Measurements from ENCODE around the gene CLIC5. TPM values are rescaled to one million over a fixed set of nuclear protein-coding genes. Genes with fewer than 3 reads are reported as not detected.
A peak's percentile ranks its signal among the peaks of the same experiment; 100 is the strongest.

Gene CLIC5
- total RNA-seq (4.7 TPM), polyA plus RNA-seq (1 to 10 TPM in 3 of 4 donors, under 1 TPM in 1; 0.76 to 2.7 (median 1.8) TPM)

- peaks cover 21% of the 10 kb centered on the region for H3K27me3 ChIP-seq (ENCODE audit: control insufficient read depth, insufficient read depth, low read length)
- no peaks in the 10 kb centered on the region for H3K36me3 Mint-ChIP-seq
- H3K27ac ChIP-seq (ENCODE audit: insufficient read depth, low read length, poor library complexity, severe bottlenecking): peak within 1 kb of the TSS; percentile 50
- H3K4me3 Mint-ChIP-seq: peak within 1 kb of the TSS; percentile 89 to 96 (median 90)
- H3K27me3 Mint-ChIP-seq: peaks cover 39% of the 10 kb centered on the region
- peaks cover 0 to 3% of the 10 kb centered on the region in 2 experiments for H3K9me3 ChIP-seq (ENCODE audit: control insufficient read depth in 2 of 2, low read length in 2 of 2)
- H3K27ac Mint-ChIP-seq: peak within 1 kb of the TSS; percentile 74 to 83 (median 83)
- ATAC-seq (ENCODE audit: low read depth in 2 of 2) (no peak), DNase-seq (peak; percentile 1 to 20 (median 15))
- H3K9me3 Mint-ChIP-seq: peaks cover 0 to 4% (median 0%) of the 10 kb centered on the region in 7 donors
- peaks cover 34 to 55% (median 45%) of the 10 kb centered on the region in 4 donors for H3K4me1 Mint-ChIP-seq
- no peaks in the 10 kb centered on the region for H3K36me3 ChIP-seq (ENCODE audit: control insufficient read depth, insufficient read depth, low read length)
- peak within 1 kb of the TSS; percentile 90 for H3K4me3 ChIP-seq (ENCODE audit: low read depth, low read length)
- H3K4me1 ChIP-seq (ENCODE audit: control insufficient read depth, insufficient read depth, low read length, poor library complexity, severe bottlenecking): peaks cover 57% of the 10 kb centered on the region
Observed at GRCh38 chr6:46015119-46015968, at the start of gene CLIC5. TSS of gene CLIC5 (minus strand) at chr6:46015860. CDS start at chr6:46015542, 318 bp downstream.

GRCh38 chr6:46062991-46063390 lies 47.3 kb upstream of the CLIC5 start:
- Mint-ChIP-seq H3K9me3 (peaks cover 0 to 6% (median 0%) of the 10 kb centered on the region in 7 donors), H3K36me3 (no peaks in the 10 kb centered on the region), H3K27ac (peak overlapping the region in 1 of 3 donors; percentile 16), H3K4me3 (no peak overlapping the region), H3K4me1 (no peaks in the 10 kb centered on the region), H3K27me3 (peaks cover 32% of the 10 kb centered on the region)
- Histone ChIP-seq H3K4me1 (ENCODE audit: control insufficient read depth, insufficient read depth, low read length, poor library complexity, severe bottlenecking) (no peaks in the 10 kb centered on the region), H3K9me3 (ENCODE audit: control insufficient read depth in 2 of 2, low read length in 2 of 2) (no peaks in the 10 kb centered on the region), H3K27ac (ENCODE audit: insufficient read depth, low read length, poor library complexity, severe bottlenecking) (no peak overlapping the region), H3K27me3 (ENCODE audit: control insufficient read depth, insufficient read depth, low read length) (peaks cover 16% of the 10 kb centered on the region), H3K4me3 (ENCODE audit: low read depth, low read length) (no peak overlapping the region), H3K36me3 (ENCODE audit: control insufficient read depth, insufficient read depth, low read length) (no peaks in the 10 kb centered on the region)
- DNase-seq (no peak), ATAC-seq (ENCODE audit: low read depth in 2 of 2) (no peak)

- H3K9me3 ChIP-seq (ENCODE audit: control insufficient read depth in 2 of 2, low read length in 2 of 2): no peaks in the 10 kb centered on the region
- H3K27me3 Mint-ChIP-seq: peaks cover 39% of the 10 kb centered on the region
- H3K9me3 Mint-ChIP-seq: peaks cover 0 to 6% (median 0%) of the 10 kb centered on the region in 7 donors
- ATAC-seq (ENCODE audit: low read depth in 2 of 2): no peak
- H3K27ac Mint-ChIP-seq: no peak overlapping the region
- no peaks in the 10 kb centered on the region for H3K4me1 Mint-ChIP-seq
- no peak overlapping the region for H3K27ac ChIP-seq (ENCODE audit: insufficient read depth, low read length, poor library complexity, severe bottlenecking)
- DNase-seq: no peak
- no peaks in the 10 kb centered on the region for H3K36me3 ChIP-seq (ENCODE audit: control insufficient read depth, insufficient read depth, low read length)
- H3K36me3 Mint-ChIP-seq: no peaks in the 10 kb centered on the region
- H3K4me1 ChIP-seq (ENCODE audit: control insufficient read depth, insufficient read depth, low read length, poor library complexity, severe bottlenecking): no peaks in the 10 kb centered on the region
- H3K27me3 ChIP-seq (ENCODE audit: control insufficient read depth, insufficient read depth, low read length): peaks cover 16% of the 10 kb centered on the region
- no peak overlapping the region for H3K4me3 Mint-ChIP-seq
- no peak overlapping the region for H3K4me3 ChIP-seq (ENCODE audit: low read depth, low read length)
Observed at GRCh38 chr6:46062312-46062711, 46.7 kb upstream of the CLIC5 start.

DNA sequence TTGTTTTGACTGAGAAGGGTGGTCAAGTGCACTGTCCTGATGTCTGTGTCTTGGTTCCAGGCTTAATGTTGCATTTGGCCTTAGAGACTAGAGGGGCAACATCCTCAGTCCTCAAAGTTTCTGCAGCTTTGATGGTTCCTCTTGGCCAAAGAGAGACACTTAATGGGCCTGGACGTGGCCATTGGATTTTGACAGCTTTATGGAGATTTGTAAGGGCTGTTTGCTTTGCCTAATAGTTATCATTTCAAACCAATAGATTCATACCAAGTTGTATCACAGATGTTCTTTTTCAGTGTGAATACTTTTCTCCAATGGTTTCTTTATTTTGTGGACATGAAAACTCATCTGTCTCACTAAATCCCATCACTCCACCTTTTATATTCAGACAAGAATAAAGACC lies 45.8 kb upstream of the CLIC5 start:
- Histone ChIP-seq H3K36me3 (ENCODE audit: control insufficient read depth, insufficient read depth, low read length) (no peaks in the 10 kb centered on the region), H3K4me3 (ENCODE audit: low read depth, low read length) (no peak overlapping the region), H3K27ac (ENCODE audit: insufficient read depth, low read length, poor library complexity, severe bottlenecking) (no peak overlapping the region), H3K4me1 (ENCODE audit: control insufficient read depth, insufficient read depth, low read length, poor library complexity, severe bottlenecking) (no peaks in the 10 kb centered on the region), H3K9me3 (ENCODE audit: control insufficient read depth in 2 of 2, low read length in 2 of 2) (no peaks in the 10 kb centered on the region), H3K27me3 (ENCODE audit: control insufficient read depth, insufficient read depth, low read length) (peaks cover 12% of the 10 kb centered on the region)
- ATAC-seq (ENCODE audit: low read depth in 2 of 2): no peak
- Mint-ChIP-seq H3K27ac (no peak overlapping the region), H3K9me3 (peaks cover 0 to 3% (median 0%) of the 10 kb centered on the region in 7 donors), H3K4me3 (no peak overlapping the region), H3K4me1 (no peaks in the 10 kb centered on the region), H3K27me3 (peaks cover 39% of the 10 kb centered on the region), H3K36me3 (no peaks in the 10 kb centered on the region)
- no peak for DNase-seq

DNA sequence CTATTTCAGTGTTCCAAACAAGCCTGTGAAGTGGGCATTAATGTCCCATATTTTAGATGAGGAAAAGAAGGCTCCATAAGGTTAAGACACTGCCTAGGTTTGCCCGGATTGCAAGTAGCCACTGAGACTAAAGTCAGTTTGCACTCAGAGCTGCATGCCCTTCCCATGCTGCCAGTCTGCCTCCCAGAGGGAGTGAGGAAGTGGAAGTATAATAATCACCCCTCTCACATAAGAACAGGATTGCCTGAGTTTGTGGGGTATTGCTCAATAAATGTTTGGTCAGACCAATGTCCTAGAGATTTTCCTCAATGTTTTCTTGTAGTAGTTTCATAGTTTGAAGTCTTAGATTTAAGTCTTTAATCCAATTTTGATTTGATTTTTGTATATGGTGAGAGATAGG lies 43.9 kb upstream of the CLIC5 start:
- Mint-ChIP-seq H3K9me3 (peaks cover 0 to 1% (median 0%) of the 10 kb centered on the region in 7 donors), H3K4me1 (no peaks in the 10 kb centered on the region), H3K27me3 (peaks cover 34% of the 10 kb centered on the region), H3K36me3 (no peaks in the 10 kb centered on the region), H3K27ac (no peak overlapping the region), H3K4me3 (no peak overlapping the region)
- no peaks in the 10 kb centered on the region for H3K4me1 ChIP-seq (ENCODE audit: control insufficient read depth, insufficient read depth, low read length, poor library complexity, severe bottlenecking)
- ATAC-seq (ENCODE audit: low read depth in 2 of 2): no peak
- no peaks in the 10 kb centered on the region for H3K9me3 ChIP-seq (ENCODE audit: control insufficient read depth in 2 of 2, low read length in 2 of 2)
- no peak overlapping the region for H3K27ac ChIP-seq (ENCODE audit: insufficient read depth, low read length, poor library complexity, severe bottlenecking)
- H3K27me3 ChIP-seq (ENCODE audit: control insufficient read depth, insufficient read depth, low read length): peaks cover 12% of the 10 kb centered on the region
- no peak overlapping the region for H3K4me3 ChIP-seq (ENCODE audit: low read depth, low read length)
- no peak for DNase-seq
- no peaks in the 10 kb centered on the region for H3K36me3 ChIP-seq (ENCODE audit: control insufficient read depth, insufficient read depth, low read length)

DNA sequence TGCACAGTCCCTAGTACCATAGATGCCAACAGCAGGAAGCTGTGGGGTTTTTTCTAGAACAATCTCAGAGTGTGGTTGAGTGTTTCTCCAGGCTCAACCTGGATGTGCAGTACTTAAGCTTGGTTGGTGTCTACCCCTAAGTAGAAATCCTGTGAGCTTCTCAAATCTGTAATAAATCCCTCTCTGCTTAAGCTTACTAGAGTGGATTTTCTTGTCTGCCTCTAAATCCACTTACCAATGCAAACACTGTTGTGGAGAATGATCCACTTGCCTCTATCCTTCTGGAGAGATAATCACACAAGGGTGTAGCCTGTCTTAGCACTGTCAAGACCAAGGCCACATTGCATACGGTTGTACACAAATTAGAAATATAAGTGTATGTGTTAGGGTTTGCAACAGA lies 43.3 kb upstream of the CLIC5 start:
- Histone ChIP-seq H3K4me3 (ENCODE audit: low read depth, low read length) (no peak overlapping the region), H3K36me3 (ENCODE audit: control insufficient read depth, insufficient read depth, low read length) (no peaks in the 10 kb centered on the region), H3K27me3 (ENCODE audit: control insufficient read depth, insufficient read depth, low read length) (peaks cover 9% of the 10 kb centered on the region), H3K9me3 (ENCODE audit: control insufficient read depth in 2 of 2, low read length in 2 of 2) (no peaks in the 10 kb centered on the region), H3K4me1 (ENCODE audit: control insufficient read depth, insufficient read depth, low read length, poor library complexity, severe bottlenecking) (no peaks in the 10 kb centered on the region), H3K27ac (ENCODE audit: insufficient read depth, low read length, poor library complexity, severe bottlenecking) (no peak overlapping the region)
- H3K9me3 Mint-ChIP-seq: peaks cover 0 to 1% (median 0%) of the 10 kb centered on the region in 7 donors
- H3K27me3 Mint-ChIP-seq: peaks cover 34% of the 10 kb centered on the region
- H3K4me1 Mint-ChIP-seq: no peaks in the 10 kb centered on the region
- no peak overlapping the region for H3K4me3 Mint-ChIP-seq
- no peaks in the 10 kb centered on the region for H3K36me3 Mint-ChIP-seq
- ATAC-seq (ENCODE audit: low read depth in 2 of 2) (no peak), DNase-seq (no peak)
- no peak overlapping the region for H3K27ac Mint-ChIP-seq

DNA sequence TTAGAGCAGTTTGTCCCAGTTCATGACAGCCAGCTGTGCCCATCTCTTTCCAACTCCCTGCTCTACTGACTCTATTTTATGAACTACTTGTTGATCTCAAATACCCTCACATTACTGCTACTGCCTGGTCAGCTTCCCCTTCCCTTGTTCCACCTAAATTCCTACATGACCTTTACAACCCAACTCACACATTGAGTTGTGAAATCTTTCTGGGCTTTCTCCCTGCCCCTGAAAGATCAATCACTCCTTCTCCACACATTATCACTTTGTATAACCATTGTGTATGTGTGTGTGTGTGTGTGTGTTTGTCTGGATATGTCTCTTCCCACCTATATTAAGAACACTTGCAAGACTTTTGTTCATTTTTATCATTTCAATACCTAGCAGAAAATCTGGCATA lies 42.1 kb upstream of the CLIC5 start:
- peaks cover 0 to 1% (median 0%) of the 10 kb centered on the region in 7 donors for H3K9me3 Mint-ChIP-seq
- H3K36me3 Mint-ChIP-seq: no peaks in the 10 kb centered on the region
- no peaks in the 10 kb centered on the region for H3K4me1 Mint-ChIP-seq
- Histone ChIP-seq H3K4me1 (ENCODE audit: control insufficient read depth, insufficient read depth, low read length, poor library complexity, severe bottlenecking) (no peaks in the 10 kb centered on the region), H3K27ac (ENCODE audit: insufficient read depth, low read length, poor library complexity, severe bottlenecking) (no peak overlapping the region), H3K36me3 (ENCODE audit: control insufficient read depth, insufficient read depth, low read length) (no peaks in the 10 kb centered on the region), H3K27me3 (ENCODE audit: control insufficient read depth, insufficient read depth, low read length) (peaks cover 3% of the 10 kb centered on the region), H3K4me3 (ENCODE audit: low read depth, low read length) (no peak overlapping the region), H3K9me3 (ENCODE audit: control insufficient read depth in 2 of 2, low read length in 2 of 2) (no peaks in the 10 kb centered on the region)
- no peak overlapping the region for H3K4me3 Mint-ChIP-seq
- H3K27ac Mint-ChIP-seq: no peak overlapping the region
- peaks cover 32% of the 10 kb centered on the region for H3K27me3 Mint-ChIP-seq
- DNase-seq: no peak
- no peak for ATAC-seq (ENCODE audit: low read depth in 2 of 2)

All from CD4-positive, CD25-positive, alpha-beta regulatory T cell (primary cell).